ENCODE data around the gene HNRNPA1L2. TPM values are rescaled to one million over a fixed set of nuclear protein-coding genes. Genes with fewer than 3 reads are reported as not detected.

HNRNPA1L2 gene
- total RNA-seq, 4 donors from 2014 or later = 3.1 to 7.6 (median 6.0) TPM

- Histone ChIP-seq H3K36me3 (peaks cover 0 to 26% (median 0%) of the 10 kb centered on the region in 3 donors), H3K4me3 (no peak overlapping the region), H3K4me1 (no peaks in the 10 kb centered on the region), H3K27me3 (no peaks in the 10 kb centered on the region), H3K9me3 (no peaks in the 10 kb centered on the region), H3K27ac (no peak overlapping the region)
- TF ChIP-seq POLR2A (IDR thresholded peaks at IDR 0.05) = no peak
- no peak for TF ChIP-seq EP300 (IDR thresholded peaks at IDR 0.05)
- no peak for TF ChIP-seq CTCF (IDR thresholded peaks at IDR 0.05)
- WGBS, 2 donors = 68 to 84% methylated on average over 3 of the region's 3 CpGs
- DNase-seq (ENCODE audit: low spot score in 2 of 2) = no peak
Measured at GRCh38 chr13:52644108-52644507, 1.9 kb downstream of the HNRNPA1L2 start.

GRCh38 chr13:52646967-52647366 lies 4.7 kb downstream of the HNRNPA1L2 start:
- no peaks in the 10 kb centered on the region for H3K9me3 ChIP-seq
- H3K27ac ChIP-seq = no peak overlapping the region
- no peak overlapping the region for H3K4me3 ChIP-seq
- peaks cover 0 to 18% (median 11%) of the 10 kb centered on the region in 4 donors for H3K4me1 ChIP-seq
- H3K36me3 ChIP-seq = peaks cover 0 to 27% (median 0%) of the 10 kb centered on the region in 3 donors
- TF ChIP-seq CTCF (IDR thresholded peaks at IDR 0.05) = no peak
- TF ChIP-seq EP300 (IDR thresholded peaks at IDR 0.05) = no peak
- no peak for TF ChIP-seq POLR2A (IDR thresholded peaks at IDR 0.05)
- DNase-seq (ENCODE audit: low spot score in 2 of 2) = no peak
- H3K27me3 ChIP-seq = no peaks in the 10 kb centered on the region

- H3K36me3 ChIP-seq = peaks cover 0 to 24% (median 0%) of the 10 kb centered on the region in 3 donors
- peaks cover 0 to 41% (median 25%) of the 10 kb centered on the region in 4 donors for H3K4me1 ChIP-seq
- TF ChIP-seq POLR2A (IDR thresholded peaks at IDR 0.05) = no peak
- no peak for TF ChIP-seq CTCF (IDR thresholded peaks at IDR 0.05)
- TF ChIP-seq EP300 (IDR thresholded peaks at IDR 0.05) = no peak
- H3K9me3 ChIP-seq = no peaks in the 10 kb centered on the region
- H3K27ac ChIP-seq = no peak overlapping the region
- no peaks in the 10 kb centered on the region for H3K27me3 ChIP-seq
- no peak overlapping the region for H3K4me3 ChIP-seq
- WGBS, 2 donors = 81% methylated on average over 6 of the region's 6 CpGs
- DNase-seq (ENCODE audit: low spot score in 2 of 2) = no peak
Measured at GRCh38 chr13:52650731-52651130, 8.5 kb downstream of the HNRNPA1L2 start.

- no peak for DNase-seq (ENCODE audit: low spot score in 2 of 2)
- WGBS, 2 donors = 0% methylated on average over 7 of the region's 7 CpGs
- H3K4me3 ChIP-seq = peak overlapping the region; percentile 64 to 89 (median 76)
- H3K27me3 ChIP-seq = no peaks in the 10 kb centered on the region
- peaks cover 0 to 24% (median 0%) of the 10 kb centered on the region in 3 donors for H3K36me3 ChIP-seq
- H3K4me1 ChIP-seq = peaks cover 0 to 53% (median 25%) of the 10 kb centered on the region in 4 donors
- TF ChIP-seq EP300 (IDR thresholded peaks at IDR 0.05) (no peak), POLR2A (IDR thresholded peaks at IDR 0.05) (no peak), CTCF (IDR thresholded peaks at IDR 0.05) (no peak)
- H3K9me3 ChIP-seq = no peaks in the 10 kb centered on the region
- H3K27ac ChIP-seq = peak overlapping the region; percentile 90 to 98 (median 96)
Measured at GRCh38 chr13:52651897-52652195, 9.6 kb downstream of the HNRNPA1L2 start.

GRCh38 chr13:52652196-52652979 lies 10.2 kb downstream of the HNRNPA1L2 start, which contains the start of gene SUGT1:
SUGT1 (plus strand) TSS chr13:52652836; CDS start chr13:52652921, 85 bp downstream.
- Histone ChIP-seq H3K27ac (peak within 1 kb of the TSS; percentile 90 to 98 (median 96)), H3K4me3 (peak within 1 kb of the TSS; percentile 64 to 89 (median 76)), H3K9me3 (no peaks in the 10 kb centered on the region), H3K36me3 (peaks cover 0 to 24% (median 0%) of the 10 kb centered on the region in 3 donors), H3K27me3 (no peaks in the 10 kb centered on the region), H3K4me1 (peaks cover 0 to 58% (median 26%) of the 10 kb centered on the region in 4 donors)
- peak; percentile 93 for DNase-seq (ENCODE audit: low spot score in 2 of 2)
- WGBS, 2 donors = 0 to 1% methylated on average over 43 to 54 of the region's 61 CpGs
- peak; percentile 62 to 94 for TF ChIP-seq EP300 (IDR thresholded peaks at IDR 0.05)
- TF ChIP-seq POLR2A (IDR thresholded peaks at IDR 0.05) = peak; percentile 47 to 62
- TF ChIP-seq CTCF (IDR thresholded peaks at IDR 0.05) = peak; percentile 47 to 85 (median 70)
